OCI-LY3 (cell line): Measurements from ENCODE around the gene KAZN.

Experiments
- EZH2phosphoT487 ChIP-seq: fragments of 200-600 bp; shearing (Covaris generic); IDR thresholded peaks from 2 replicates; pipeline ENCODE4 v1.6.1; 2018; ENCODE audit warnings: antibody characterized with exemption, mixed run types, low read depth
- TF ChIP-seq, protein P1 (sequence below): fragments of 200-600, 300-600 bp; sonication (generic); IDR thresholded peaks from 2 replicates; pipeline ENCODE4 v1.5.1; 2014; ENCODE audit warnings: antibody characterized with exemption, low read length, low read depth

DNA sequence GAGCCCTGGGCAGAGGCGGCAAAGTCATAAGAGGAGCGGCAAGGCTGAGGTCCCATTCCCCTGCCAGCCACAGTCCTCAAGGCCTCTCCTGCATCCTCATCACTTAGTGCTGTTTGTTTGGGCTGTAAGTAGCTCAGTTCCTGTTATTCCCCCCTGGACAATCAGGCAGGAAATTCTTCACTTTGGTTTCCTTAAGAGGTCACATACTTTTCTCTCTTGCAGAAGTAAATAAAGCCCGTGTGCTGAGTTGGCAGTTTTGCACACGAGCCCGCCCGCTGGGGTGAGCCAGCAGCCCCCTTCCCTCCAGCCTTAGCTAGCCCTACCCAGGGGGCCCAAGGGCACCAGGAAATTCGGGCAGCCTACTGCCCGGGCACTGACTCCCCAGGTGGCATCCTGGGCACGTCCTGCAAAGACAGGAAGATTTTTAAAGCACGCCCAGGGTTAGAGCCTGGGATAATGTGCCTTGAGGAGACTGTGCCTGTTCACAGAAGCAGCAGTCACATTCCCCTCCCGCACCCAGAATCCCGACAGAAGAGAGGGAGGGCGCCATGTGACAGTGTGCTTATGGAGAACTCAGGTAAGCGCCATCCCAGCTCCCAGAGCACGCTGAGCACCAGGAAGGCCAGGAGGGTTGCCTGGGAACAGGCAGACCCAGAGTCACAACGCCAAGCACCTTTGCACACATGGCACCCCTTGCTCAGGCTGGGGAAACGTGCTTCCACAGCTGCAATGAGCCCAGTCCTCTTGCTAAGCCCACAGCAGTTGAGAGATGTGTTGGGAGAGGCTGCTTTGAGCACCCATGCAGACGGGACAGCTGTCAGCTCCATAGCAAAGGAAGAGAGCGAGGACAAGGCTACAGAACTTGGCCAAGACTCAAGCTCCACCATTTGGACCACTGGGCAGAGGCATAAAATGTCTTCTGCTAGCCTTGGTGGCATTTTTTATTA, 410.6 kb downstream of the KAZN start:
- TF ChIP-seq, protein P1, sequence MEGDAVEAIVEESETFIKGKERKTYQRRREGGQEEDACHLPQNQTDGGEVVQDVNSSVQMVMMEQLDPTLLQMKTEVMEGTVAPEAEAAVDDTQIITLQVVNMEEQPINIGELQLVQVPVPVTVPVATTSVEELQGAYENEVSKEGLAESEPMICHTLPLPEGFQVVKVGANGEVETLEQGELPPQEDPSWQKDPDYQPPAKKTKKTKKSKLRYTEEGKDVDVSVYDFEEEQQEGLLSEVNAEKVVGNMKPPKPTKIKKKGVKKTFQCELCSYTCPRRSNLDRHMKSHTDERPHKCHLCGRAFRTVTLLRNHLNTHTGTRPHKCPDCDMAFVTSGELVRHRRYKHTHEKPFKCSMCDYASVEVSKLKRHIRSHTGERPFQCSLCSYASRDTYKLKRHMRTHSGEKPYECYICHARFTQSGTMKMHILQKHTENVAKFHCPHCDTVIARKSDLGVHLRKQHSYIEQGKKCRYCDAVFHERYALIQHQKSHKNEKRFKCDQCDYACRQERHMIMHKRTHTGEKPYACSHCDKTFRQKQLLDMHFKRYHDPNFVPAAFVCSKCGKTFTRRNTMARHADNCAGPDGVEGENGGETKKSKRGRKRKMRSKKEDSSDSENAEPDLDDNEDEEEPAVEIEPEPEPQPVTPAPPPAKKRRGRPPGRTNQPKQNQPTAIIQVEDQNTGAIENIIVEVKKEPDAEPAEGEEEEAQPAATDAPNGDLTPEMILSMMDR: no peak
- no peak for TF ChIP-seq EZH2phosphoT487
